T-helper 2 cell (primary cell): ENCODE data around the gene INPP4A.

Experiments used
- DNase-seq, 5 experiments: peaks; one replicate each; pipeline versions ENCODE4 v3.0.0 to v3.0.0-alpha.2; 2012 to 2022

Gene INPP4A

GRCh38 chr2:98496750-98497493, 52.3 kb downstream of the INPP4A start:
- no peak for DNase-seq

- no peak for DNase-seq
Measured at GRCh38 chr2:98498703-98499440, 54.2 kb downstream of the INPP4A start.

DNA sequence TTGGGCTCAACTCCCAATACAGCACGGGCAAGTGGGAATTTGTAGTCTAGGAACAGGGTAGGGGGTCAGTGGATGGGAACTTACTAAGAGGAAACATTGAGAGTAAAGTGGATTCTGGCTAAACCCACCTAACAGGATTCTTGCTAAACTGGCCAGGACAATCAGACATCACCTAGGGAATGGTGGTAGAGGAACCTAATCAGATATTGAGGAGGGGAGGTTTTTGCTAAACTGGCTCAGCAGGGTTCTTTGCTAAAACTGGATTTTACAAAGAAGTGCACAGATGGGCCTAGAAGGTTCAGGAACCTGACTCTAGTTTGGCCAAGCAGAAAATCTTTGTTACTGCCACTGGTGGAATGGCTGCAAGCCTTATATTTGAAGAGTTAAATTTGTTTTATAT, 55.9 kb downstream of the INPP4A start:
- no peak for DNase-seq

DNA sequence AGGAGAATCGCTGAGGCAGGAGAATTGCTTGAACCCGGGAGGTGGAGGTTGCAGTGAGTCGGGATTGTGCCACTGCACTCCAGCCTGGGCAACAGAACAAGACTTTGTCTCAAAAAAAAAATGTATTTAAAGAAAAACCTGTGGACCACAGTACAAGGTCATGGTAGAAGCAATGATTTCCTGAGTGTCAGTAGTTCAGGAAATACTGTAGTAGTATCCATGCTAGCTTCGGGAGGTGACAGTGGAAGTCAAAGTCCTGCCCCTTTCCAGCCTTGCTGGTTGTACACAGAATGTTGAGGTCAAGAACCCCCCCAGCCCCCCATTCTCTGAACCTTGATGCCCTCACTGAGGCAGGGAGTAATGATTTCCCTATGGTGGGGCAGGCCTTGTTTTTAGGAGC, 56.6 kb downstream of the INPP4A start:
- DNase-seq: no peak

GRCh38 chr2:98501876-98502275, 57.2 kb downstream of the INPP4A start:
- no peak for DNase-seq

GRCh38 chr2:98502556-98503335, 58.1 kb downstream of the INPP4A start:
- no peak for DNase-seq

DNA sequence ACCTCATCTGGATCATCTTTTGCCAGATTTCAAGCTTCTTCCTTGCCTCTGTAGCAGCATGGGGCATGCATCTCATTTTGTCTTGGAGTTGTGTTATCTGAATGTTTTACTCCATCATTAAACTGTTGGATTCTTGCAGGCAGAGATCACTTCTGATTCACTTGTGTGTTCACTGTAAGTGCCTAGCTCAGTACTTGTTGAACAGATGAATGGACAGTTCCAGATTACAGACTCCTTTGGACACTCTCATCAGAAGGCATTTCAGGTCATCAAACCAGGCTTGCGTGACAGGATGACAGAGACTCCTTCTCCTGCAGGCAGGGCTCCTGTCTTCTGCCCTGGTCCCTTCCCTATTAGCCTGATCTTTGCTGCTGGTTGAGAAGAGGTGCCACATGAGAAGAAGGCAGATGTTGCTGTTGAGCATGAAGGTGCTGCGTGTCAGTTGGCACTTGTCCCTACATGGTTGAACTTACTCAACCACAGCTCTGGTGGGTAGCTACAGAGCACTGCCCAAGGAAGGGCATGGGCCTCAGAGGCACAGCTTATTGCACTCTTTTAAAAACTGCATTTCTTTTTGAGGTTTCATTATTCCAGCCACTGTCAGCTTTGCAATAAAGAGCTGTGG, 58.9 kb downstream of the INPP4A start:
- DNase-seq: no peak

- no peak for DNase-seq
Measured at GRCh38 chr2:98504381-98505109, 59.9 kb downstream of the INPP4A start.

DNA sequence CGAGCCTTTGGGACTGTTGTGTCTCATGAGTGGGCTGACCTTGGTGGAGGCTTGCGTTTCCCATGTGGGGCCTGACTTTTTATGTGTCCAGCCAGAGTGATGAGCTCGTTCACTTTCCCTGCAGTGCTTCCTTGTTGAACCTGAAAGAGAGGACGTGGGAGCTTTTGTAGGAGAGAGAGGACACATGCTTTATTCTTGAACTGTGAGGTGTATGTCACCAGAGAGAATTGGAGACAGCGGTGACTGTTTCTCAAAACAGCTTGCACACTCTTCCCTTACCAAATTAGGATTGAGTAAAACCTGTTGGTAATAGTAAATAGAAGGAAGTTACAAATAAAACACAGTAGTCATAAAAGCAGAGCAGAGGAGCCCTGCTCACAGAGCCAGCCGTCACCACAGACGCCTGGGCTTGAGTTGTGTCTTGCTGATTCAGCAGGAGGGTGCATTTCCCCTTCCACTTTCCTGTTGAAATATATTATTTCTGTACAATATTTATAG, 60.7 kb downstream of the INPP4A start:
- DNase-seq: peak in 1 of 5 experiments; percentile 47

GRCh38 chr2:98505971-98506664, 61.5 kb downstream of the INPP4A start:
- no peak for DNase-seq

DNA sequence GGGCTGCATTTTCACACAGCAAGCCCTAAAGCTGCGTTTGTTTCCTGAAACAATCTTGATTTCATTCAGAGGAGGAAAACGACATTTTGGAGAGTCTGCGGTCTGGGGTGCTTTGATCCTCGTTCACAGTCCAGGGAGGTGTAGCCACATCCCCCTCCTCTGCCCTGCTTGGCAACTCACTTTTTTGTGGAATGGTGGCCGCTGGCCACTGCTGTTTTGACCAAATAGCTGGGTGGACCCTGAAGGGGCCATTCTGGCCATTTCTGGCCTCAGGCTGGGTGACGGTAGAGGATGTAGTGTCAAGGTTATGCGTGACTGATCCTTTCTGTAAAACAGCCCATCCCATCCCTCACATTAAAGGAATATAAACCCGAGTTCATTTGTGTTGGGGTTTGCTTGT, 62.2 kb downstream of the INPP4A start:
- DNase-seq: no peak

DNA sequence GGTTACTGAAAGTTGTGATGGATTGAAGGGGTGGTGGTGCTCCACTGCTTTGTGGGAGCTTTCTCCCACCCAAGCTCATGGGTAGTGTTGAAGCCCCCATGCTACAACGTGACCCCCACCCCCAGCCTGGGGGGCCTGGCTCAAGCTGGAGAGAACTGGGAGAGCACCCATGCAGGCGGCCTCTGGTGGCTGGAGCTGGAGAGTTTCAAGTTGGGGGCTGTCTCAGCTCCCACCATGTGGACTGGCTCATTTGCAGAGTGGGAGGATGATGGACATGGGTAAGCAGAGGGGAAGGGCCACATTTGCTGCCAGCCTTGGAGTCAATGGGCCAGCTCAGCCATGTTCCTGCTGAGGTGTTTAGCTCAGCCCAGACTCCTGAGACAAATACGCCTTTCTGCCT, 62.8 kb downstream of the INPP4A start:
- no peak for DNase-seq

GRCh38 chr2:98507891-98508708, 63.4 kb downstream of the INPP4A start:
- no peak for DNase-seq

GRCh38 chr2:98508709-98509066, 64.0 kb downstream of the INPP4A start:
- peak in 4 of 5 experiments; percentile 14 to 76 (median 42) for DNase-seq

DNA sequence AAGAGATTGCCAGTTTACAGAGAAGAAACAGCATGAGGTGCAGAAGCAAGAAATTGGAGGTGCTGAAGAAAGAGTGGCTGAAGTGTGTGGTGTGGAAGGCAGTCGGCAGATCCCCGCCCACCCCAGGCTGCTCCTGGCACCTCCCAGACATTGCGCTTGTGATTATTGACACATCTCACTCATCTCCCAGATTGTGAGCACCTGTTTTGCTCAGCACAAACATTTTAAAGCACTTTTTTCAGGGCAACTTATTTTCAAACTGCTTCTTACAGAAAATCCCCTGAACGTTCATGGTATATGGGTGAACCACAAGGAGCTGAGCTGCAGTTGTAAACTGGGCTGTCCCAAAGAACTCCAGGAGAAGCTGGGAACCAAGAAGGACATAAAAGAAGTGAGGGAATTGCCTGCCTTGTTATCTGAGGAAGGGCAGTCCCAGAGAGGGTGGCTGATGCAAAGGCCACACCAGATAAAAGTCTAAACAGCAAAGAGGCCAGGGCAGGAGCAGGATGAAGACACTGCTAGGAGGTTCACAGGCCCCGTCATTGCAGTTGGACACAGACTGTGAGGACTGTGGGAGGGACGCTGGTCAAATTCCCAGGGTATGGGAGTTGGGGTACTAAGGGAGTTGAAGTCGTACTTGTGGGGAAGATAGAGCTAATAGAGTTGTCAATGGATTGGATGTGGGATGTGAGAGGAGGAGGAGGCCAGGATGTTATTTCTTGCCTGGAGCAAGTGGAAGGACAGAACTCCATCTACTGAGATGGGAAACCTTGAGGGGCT, 65.1 kb downstream of the INPP4A start:
- no peak for DNase-seq

DNA sequence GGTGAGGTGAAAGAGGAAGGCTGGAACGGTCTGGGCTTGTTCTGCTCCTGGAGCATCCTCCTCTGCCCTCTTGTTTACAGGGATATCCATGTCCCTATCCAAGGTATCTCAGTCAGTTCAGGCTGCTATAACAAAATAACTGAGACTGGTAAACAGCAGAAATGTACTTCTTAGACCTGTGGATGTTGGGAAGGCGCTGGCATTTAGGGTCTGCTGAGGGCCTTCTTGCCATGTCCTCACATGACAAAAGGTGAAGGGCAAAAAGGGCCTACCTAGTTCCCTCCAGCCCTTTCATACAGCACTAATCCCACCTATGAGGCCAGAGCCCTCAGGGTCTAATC, 65.6 kb downstream of the INPP4A start:
- DNase-seq: no peak

DNA sequence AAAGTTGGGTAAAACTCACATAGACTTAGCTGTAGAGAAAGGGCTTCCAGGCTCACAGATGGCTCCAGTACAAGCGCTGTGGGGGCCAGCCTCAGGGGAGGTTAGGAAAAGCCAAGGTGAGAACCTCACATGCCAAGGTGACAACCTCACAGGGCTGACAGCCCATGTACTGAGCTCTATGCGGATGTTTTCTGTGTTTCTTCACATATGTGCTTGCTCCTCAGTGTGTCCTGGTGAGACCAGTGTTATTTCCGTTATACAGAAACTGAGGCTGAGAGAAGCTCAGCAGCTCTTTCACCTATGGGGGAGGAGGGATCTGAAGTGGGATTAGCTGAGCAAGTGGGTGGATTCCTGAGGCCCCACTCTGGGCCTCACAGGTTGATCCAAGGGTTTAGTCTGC, 67.3 kb downstream of the INPP4A start:
- DNase-seq: no peak

- DNase-seq: no peak
Measured at GRCh38 chr2:98512699-98513098, 68.0 kb downstream of the INPP4A start.

GRCh38 chr2:98514096-98514639, 69.5 kb downstream of the INPP4A start:
- DNase-seq: no peak

DNA sequence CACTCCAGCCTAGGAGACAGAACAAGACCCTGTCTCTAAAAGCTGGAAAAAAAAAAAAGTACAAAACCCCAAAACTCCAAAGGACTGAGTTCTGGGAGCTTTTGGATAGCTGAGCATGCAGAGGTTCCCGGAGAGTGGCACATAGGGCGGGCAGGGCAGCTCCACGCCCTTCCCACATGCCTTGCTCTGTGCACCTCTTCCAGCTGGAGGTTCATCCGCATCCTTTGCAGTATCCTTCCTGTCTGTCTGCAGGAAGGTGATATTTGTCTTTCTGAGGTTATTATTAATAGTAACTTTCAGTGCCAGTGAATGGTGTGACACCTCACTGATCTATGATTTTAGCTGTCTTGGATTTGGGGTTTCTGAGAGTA, 70.2 kb downstream of the INPP4A start:
- no peak for DNase-seq
